Spleen (tissue), 3 donors: ENCODE results near the gene NRXN3.

Experiments
- POLR2A ChIP-seq, 3 donors: fragments of 450-650 bp; IDR thresholded peaks; one replicate each; pipeline ENCODE4 v1.5.1; 2017; ENCODE audit warnings: antibody characterized with exemption in 3 of 3, mild to moderate bottlenecking in 1 of 3
- POLR2AphosphoS5 ChIP-seq, 3 donors: sonication (generic); formaldehyde crosslinking; IDR thresholded peaks; one replicate each; pipeline ENCODE4 v1.5.1; 2017; ENCODE audit warnings: antibody characterized with exemption in 3 of 3

- no peak for TF ChIP-seq POLR2A (IDR thresholded peaks at IDR 0.05)
- no peak for TF ChIP-seq POLR2AphosphoS5 (IDR thresholded peaks at IDR 0.05)
These were observed 1616.3 kb downstream of the NRXN3 start for GRCh38 chr14:79786522-79786921.
